Islet of Langerhans (tissue), 1 donor: ENCODE measurements around the gene SLC26A4.
"Not testable (repeated sequence)": the region's sequence is repeated elsewhere in the genome, so short reads cannot be mapped to it uniquely, and the experiment has no call there.

Experiments
- FAIRE-seq: peaks from one replicate; lab custom pipeline; 2011; peaks lifted over from hg19 to GRCh38; lab: Jason Lieb, UNC

The SLC26A4 gene

GRCh38 chr7:107660381-107661080, at the start of gene SLC26A4:
TSS of gene SLC26A4 (plus strand) at chr7:107660828. CDS start at chr7:107661642, 814 bp downstream.
- no peak for FAIRE-seq

- FAIRE-seq, result no peak
Measured at GRCh38 chr7:107613439-107613838, 47.2 kb upstream of the SLC26A4 start.

- no peak for FAIRE-seq
Measured at GRCh38 chr7:107613948-107614347, 46.7 kb upstream of the SLC26A4 start.

- FAIRE-seq, result no peak
Measured at GRCh38 chr7:107614425-107614824, 46.2 kb upstream of the SLC26A4 start.

DNA sequence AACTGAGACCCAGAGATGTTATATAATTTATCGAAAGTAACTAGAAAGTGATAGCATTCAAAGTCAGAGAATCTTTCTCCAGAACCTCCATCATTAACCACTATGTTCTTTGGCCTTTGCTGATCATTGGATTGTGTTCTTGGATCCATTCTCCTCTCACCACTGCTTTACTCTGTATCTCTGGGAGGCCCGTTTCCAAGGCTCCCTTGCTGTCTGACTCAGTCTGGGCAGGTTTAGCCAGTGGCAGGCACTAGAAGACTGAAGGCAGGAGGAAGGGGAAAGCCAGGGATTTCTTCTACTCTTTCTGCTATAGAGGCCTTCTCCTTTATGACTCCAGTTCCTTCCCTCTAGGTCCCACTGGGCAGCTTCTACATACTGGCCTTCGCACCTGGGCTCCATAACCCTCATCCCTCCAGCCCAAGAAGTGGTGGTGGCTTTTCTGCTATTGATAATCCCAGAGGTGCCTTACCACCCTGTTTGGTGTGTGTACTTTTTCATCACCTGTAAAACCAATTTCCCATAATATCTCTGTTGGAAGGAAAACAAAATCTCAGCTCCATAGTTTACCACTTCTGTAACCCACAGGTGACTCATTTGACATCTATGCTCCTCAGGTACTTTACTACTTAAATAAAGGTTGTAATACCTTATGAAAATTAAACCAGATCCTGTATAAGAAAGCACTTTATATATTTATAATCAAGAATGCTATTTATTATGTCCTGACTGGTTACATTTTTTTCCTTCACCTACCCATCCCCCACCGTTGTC, 44.5 kb upstream of the SLC26A4 start:
- no peak for FAIRE-seq

DNA sequence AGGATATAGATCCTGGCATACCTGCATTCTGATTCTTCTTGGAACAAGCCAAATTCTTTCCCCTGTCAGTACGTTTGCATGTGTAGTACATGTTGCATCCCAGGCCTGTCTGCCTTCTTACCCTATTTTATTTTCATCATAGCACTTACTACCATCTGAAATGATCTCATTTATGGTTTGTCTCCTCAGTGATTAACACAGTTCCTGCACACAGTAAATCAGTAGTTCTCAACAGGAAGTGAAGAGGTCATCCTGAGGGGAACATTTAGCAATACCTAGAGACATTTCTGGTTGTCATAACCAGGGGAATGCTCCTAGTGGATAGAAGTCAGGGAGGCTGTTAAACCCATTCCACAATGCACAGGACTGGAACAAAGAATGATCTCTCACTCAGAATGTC, 38.2 kb upstream of the SLC26A4 start:
- FAIRE-seq, result no peak

- no peak for FAIRE-seq
Measured at GRCh38 chr7:107622894-107623293, 37.7 kb upstream of the SLC26A4 start.

- no peak for FAIRE-seq
Measured at GRCh38 chr7:107627002-107627401, 33.6 kb upstream of the SLC26A4 start.

- no peak for FAIRE-seq
Measured at GRCh38 chr7:107628461-107629064, 32.1 kb upstream of the SLC26A4 start.

GRCh38 chr7:107630342-107630741, 30.3 kb upstream of the SLC26A4 start:
- no peak for FAIRE-seq

DNA sequence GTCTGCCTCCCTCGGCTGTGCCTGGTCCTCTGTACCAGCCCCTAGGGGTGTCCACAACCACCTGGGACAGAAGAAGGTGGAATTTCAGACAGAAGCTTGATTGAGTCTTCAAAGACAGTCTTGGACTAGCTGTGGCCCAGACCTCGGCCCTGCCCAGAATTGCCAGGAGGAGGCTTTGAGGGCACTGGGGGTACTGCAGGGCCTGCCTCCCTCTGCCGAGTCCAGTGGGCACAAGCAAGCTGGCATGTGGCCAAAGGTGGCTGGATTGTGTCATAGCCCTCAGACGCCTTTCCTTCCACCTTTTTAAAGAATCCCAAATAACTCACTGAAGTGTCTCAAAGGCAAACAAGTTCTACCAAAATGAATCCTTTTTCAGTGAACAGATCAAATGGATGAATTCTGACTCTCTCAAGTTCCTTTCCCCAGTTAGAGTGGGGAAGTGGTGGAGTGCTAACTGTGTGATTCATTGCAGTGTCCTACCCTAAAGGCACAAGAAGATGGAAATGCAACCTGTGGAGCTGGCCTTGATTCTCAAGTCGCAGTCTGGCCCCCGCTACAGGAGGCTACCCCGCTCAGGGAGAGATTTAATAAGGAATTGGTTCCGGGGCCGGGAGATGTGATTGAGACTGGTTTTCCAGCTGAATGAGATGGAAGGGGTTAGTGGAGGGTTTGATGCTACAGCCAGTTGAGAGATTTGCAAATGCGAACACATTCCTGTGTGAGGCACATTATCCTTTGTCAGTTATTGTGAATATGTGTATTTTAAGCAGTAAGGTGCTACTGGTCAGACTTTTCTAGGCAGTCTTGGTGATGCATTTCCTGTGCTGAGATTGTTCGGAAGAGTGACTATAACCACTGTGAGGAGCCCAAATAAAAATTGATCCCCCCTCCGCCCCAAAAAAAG, 28.8 kb upstream of the SLC26A4 start:
- FAIRE-seq, result no peak

- no peak for FAIRE-seq
Measured at GRCh38 chr7:107632492-107632865, 28.1 kb upstream of the SLC26A4 start.

DNA sequence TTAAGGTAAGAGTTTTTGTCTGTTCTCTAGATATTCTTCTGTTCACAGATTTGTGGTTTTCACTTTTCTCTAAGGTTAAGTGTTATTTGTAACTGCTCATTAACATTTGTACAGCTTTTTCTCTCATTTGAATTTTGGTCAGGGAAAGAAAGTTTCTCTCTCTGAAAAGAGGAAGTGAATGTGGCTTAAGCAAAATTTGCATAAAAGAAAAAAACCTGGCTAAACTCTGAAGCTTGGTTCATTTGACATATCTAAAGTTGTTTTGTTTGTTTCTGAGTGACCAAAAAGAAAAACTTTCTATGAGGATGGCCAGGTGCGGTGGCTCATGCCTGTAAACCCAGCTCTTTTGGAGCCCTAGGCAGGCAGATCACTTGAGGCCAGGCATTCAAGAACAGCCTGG, 22.0 kb upstream of the SLC26A4 start:
- FAIRE-seq, result no peak

DNA sequence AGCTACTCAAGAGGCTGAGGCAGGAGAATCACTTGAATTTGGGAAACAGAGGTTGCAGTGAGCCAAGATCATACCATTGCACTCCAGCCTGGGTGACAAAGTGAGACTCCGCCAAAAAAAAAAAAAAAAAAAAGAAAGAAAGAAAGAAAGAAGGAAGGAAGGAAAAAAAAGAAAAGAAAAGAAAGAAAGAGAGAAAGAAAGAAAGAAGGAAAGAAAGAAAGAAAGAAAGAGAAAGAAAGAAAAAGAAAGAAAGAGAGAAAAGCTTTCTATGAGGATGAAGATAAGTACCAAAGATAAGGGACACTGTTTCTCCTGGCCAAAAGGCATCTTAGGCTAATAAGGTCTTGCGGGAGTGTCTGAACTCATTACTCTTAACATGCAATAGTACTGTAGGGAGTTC, 21.6 kb upstream of the SLC26A4 start:
- not testable (repeated sequence) for FAIRE-seq

GRCh38 chr7:107641676-107642075, 19.0 kb upstream of the SLC26A4 start:
- FAIRE-seq, result no peak

DNA sequence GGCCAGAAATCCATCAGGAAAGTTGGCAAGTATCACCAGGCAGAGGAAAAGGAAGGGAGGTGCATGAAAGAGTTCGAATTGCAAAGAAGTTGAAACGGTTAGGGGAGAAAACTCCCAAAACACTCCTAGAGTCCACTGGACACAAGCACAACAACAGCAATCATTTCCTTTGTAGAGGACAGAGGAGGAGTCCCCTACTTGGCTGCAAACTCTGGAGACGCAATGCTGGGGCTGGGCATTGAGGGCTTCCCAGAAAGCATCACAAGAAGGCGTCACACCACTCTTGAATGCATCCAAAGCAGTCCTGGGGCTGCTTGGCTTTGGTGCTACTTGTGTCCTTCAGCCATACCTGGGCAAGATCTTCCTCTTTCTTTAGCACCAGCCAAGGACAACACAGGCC, 18.1 kb upstream of the SLC26A4 start:
- no peak for FAIRE-seq

- no peak for FAIRE-seq
Measured at GRCh38 chr7:107643407-107643806, 17.2 kb upstream of the SLC26A4 start.

DNA sequence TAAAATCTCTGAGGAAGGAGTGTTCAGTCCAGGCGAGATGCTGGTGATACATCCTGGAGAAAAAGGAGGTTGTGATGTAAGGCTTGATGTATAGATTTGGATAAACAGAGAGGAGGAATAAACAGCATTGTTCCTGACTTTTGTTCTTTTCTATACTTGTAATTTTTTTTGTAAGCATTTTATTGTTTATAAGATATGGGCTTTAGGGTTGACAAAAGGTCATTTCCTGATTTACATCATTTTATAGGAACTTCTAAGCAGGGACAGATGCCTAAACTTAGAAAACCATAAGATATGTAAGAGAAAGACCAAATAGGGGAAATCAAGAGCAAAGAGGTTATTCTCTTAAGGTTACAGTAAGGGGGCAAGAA, 16.7 kb upstream of the SLC26A4 start:
- FAIRE-seq, result no peak

DNA sequence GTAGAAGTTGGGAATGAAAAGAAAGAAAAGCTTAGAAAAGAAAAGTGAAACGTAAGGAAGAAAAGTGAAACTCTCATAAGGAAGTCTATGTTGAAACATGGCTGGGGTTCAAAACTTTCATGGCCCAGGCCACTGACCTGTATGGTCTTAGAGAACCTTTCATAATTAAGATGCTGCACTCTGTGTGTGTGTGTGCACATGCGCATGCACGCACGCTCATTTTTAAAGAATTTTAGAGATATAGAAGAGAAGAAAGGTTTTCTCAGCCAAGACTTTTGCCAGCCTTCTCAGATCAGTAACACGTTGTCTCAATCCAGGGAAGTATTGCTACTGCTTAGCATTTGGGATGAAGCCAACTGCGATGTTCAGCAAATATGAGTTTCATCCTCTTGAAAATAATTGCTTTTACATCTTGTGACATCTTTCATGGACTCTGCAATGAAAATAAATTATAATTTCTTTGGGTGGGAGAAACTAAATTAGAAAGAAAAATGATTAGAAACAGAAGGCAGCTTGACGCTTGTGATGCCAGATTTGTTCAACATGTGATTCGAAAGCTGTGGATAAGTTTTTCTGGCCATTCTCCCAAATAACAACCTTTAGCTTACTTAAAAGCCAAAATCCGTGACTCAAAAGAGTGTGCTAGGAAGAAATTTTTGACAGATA, 16.2 kb upstream of the SLC26A4 start:
- FAIRE-seq, result no peak

- FAIRE-seq, result no peak
Measured at GRCh38 chr7:107652642-107653041, 8.0 kb upstream of the SLC26A4 start.

- FAIRE-seq, result no peak
Measured at GRCh38 chr7:107658467-107658866, 2.2 kb upstream of the SLC26A4 start.

- no peak for FAIRE-seq
Measured at GRCh38 chr7:107659666-107660065, 962 bp upstream of the SLC26A4 start.
